ENCODE data around the gene PIPOX.

PIPOX gene

GRCh38 chr17:29051194-29051593, 8.3 kb downstream of the PIPOX start:
- no peaks in the 10 kb centered on the region for H3K9me2 ChIP-seq (replicated peaks; ENCODE audit: control insufficient read depth, low read length)
- H3K4me2 ChIP-seq (ENCODE audit: low read length) = no peak overlapping the region
- no peaks in the 10 kb centered on the region for H3K79me2 ChIP-seq (ENCODE audit: control insufficient read depth, low read length)
- H3F3A ChIP-seq (ENCODE audit: control insufficient read depth, insufficient read depth) = no peaks in the 10 kb centered on the region
- H3K36me3 ChIP-seq (ENCODE audit: control insufficient read depth, low read length) = no peaks in the 10 kb centered on the region
- no peak overlapping the region for H3K27ac ChIP-seq (ENCODE audit: low read depth, low read length)
- H3K9me3 ChIP-seq (ENCODE audit: control insufficient read depth, insufficient read depth, low read length) = no peaks in the 10 kb centered on the region
- no peak overlapping the region for H3K4me3 ChIP-seq (ENCODE audit: low read length)
- peaks cover 19% of the 10 kb centered on the region for H3K27me3 ChIP-seq (ENCODE audit: control insufficient read depth, low read length)
- no peak for TF ChIP-seq EZH2phosphoT487 (IDR thresholded peaks at IDR 0.05; ENCODE audit: borderline replicate concordance, low read length)
- TF ChIP-seq, protein P1, sequence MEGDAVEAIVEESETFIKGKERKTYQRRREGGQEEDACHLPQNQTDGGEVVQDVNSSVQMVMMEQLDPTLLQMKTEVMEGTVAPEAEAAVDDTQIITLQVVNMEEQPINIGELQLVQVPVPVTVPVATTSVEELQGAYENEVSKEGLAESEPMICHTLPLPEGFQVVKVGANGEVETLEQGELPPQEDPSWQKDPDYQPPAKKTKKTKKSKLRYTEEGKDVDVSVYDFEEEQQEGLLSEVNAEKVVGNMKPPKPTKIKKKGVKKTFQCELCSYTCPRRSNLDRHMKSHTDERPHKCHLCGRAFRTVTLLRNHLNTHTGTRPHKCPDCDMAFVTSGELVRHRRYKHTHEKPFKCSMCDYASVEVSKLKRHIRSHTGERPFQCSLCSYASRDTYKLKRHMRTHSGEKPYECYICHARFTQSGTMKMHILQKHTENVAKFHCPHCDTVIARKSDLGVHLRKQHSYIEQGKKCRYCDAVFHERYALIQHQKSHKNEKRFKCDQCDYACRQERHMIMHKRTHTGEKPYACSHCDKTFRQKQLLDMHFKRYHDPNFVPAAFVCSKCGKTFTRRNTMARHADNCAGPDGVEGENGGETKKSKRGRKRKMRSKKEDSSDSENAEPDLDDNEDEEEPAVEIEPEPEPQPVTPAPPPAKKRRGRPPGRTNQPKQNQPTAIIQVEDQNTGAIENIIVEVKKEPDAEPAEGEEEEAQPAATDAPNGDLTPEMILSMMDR (IDR thresholded peaks at IDR 0.05; ENCODE audit: low read depth, low read length, poor library complexity, severe bottlenecking) = no peak
- H4K20me1 ChIP-seq (ENCODE audit: control insufficient read depth, insufficient read depth, low read depth, low read length) = no peaks in the 10 kb centered on the region
- peaks cover 12% of the 10 kb centered on the region for H3K4me1 ChIP-seq (ENCODE audit: control insufficient read depth, low read length)

GRCh38 chr17:29051731-29052130, 8.8 kb downstream of the PIPOX start:
- no peak overlapping the region for H3K4me2 ChIP-seq (ENCODE audit: low read length)
- no peaks in the 10 kb centered on the region for H3K9me2 ChIP-seq (replicated peaks; ENCODE audit: control insufficient read depth, low read length)
- no peak overlapping the region for H3K4me3 ChIP-seq (ENCODE audit: low read length)
- no peaks in the 10 kb centered on the region for H3K9me3 ChIP-seq (ENCODE audit: control insufficient read depth, insufficient read depth, low read length)
- H3K79me2 ChIP-seq (ENCODE audit: control insufficient read depth, low read length) = no peaks in the 10 kb centered on the region
- no peak overlapping the region for H3K27ac ChIP-seq (ENCODE audit: low read depth, low read length)
- no peaks in the 10 kb centered on the region for H3F3A ChIP-seq (ENCODE audit: control insufficient read depth, insufficient read depth)
- TF ChIP-seq, protein P1 (IDR thresholded peaks at IDR 0.05; ENCODE audit: low read depth, low read length, poor library complexity, severe bottlenecking) = no peak
- no peak for TF ChIP-seq EZH2phosphoT487 (IDR thresholded peaks at IDR 0.05; ENCODE audit: borderline replicate concordance, low read length)
- peaks cover 22% of the 10 kb centered on the region for H3K27me3 ChIP-seq (ENCODE audit: control insufficient read depth, low read length)
- H3K4me1 ChIP-seq (ENCODE audit: control insufficient read depth, low read length) = peaks cover 12% of the 10 kb centered on the region
- H4K20me1 ChIP-seq (ENCODE audit: control insufficient read depth, insufficient read depth, low read depth, low read length) = no peaks in the 10 kb centered on the region
- no peaks in the 10 kb centered on the region for H3K36me3 ChIP-seq (ENCODE audit: control insufficient read depth, low read length)

DNA sequence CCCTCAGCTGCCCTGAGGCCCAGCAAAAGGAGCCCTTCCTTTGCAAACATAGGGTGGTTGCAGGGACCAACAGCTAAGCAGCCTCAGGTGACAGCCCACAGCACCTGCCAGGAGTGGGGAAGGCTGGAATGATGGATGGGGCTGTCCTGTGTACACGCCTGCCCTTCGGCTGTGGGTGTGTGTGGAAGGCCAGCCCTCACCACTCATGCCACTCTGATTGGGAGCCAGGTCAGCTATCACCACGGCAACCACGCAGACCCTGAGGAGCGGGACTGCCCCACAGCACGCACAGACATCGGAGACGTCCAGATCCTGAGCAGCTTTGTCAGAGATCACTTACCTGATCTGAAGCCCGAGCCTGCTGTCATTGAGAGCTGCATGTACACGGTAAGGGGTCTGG, 11.9 kb downstream of the PIPOX start:
- TF ChIP-seq, protein P1 (IDR thresholded peaks at IDR 0.05; ENCODE audit: low read depth, low read length, poor library complexity, severe bottlenecking) = no peak
- TF ChIP-seq EZH2phosphoT487 (IDR thresholded peaks at IDR 0.05; ENCODE audit: borderline replicate concordance, low read length) = no peak
- Histone ChIP-seq H3F3A (ENCODE audit: control insufficient read depth, insufficient read depth) (no peaks in the 10 kb centered on the region), H3K4me2 (ENCODE audit: low read length) (no peak overlapping the region), H3K36me3 (ENCODE audit: control insufficient read depth, low read length) (no peaks in the 10 kb centered on the region), H3K9me3 (ENCODE audit: control insufficient read depth, insufficient read depth, low read length) (no peaks in the 10 kb centered on the region), H3K79me2 (ENCODE audit: control insufficient read depth, low read length) (no peaks in the 10 kb centered on the region), H4K20me1 (ENCODE audit: control insufficient read depth, insufficient read depth, low read depth, low read length) (no peaks in the 10 kb centered on the region), H3K27me3 (ENCODE audit: control insufficient read depth, low read length) (peaks cover 7% of the 10 kb centered on the region), H3K4me3 (ENCODE audit: low read length) (no peak overlapping the region), H3K4me1 (ENCODE audit: control insufficient read depth, low read length) (no peaks in the 10 kb centered on the region), H3K27ac (ENCODE audit: low read depth, low read length) (no peak overlapping the region), H3K9me2 (replicated peaks; ENCODE audit: control insufficient read depth, low read length) (no peaks in the 10 kb centered on the region)

- no peaks in the 10 kb centered on the region for H3K79me2 ChIP-seq (ENCODE audit: control insufficient read depth, low read length)
- H3K4me1 ChIP-seq (ENCODE audit: control insufficient read depth, low read length) = no peaks in the 10 kb centered on the region
- H3K9me3 ChIP-seq (ENCODE audit: control insufficient read depth, insufficient read depth, low read length) = no peaks in the 10 kb centered on the region
- no peaks in the 10 kb centered on the region for H3K36me3 ChIP-seq (ENCODE audit: control insufficient read depth, low read length)
- H3K4me2 ChIP-seq (ENCODE audit: low read length) = no peak overlapping the region
- H3K27me3 ChIP-seq (ENCODE audit: control insufficient read depth, low read length) = peaks cover 4% of the 10 kb centered on the region; the same call in 1 of the 2 replicates
- H4K20me1 ChIP-seq (ENCODE audit: control insufficient read depth, insufficient read depth, low read depth, low read length) = no peaks in the 10 kb centered on the region
- no peaks in the 10 kb centered on the region for H3F3A ChIP-seq (ENCODE audit: control insufficient read depth, insufficient read depth)
- no peak overlapping the region for H3K27ac ChIP-seq (ENCODE audit: low read depth, low read length)
- no peaks in the 10 kb centered on the region for H3K9me2 ChIP-seq (replicated peaks; ENCODE audit: control insufficient read depth, low read length)
- TF ChIP-seq, protein P1 (IDR thresholded peaks at IDR 0.05; ENCODE audit: low read depth, low read length, poor library complexity, severe bottlenecking) = no peak
- TF ChIP-seq EZH2phosphoT487 (IDR thresholded peaks at IDR 0.05; ENCODE audit: borderline replicate concordance, low read length) = no peak
- H3K4me3 ChIP-seq (ENCODE audit: low read length) = no peak overlapping the region
Observed at GRCh38 chr17:29057361-29057760, 14.4 kb downstream of the PIPOX start.

Measured in DOHH2 (cell line).